Esophagus squamous epithelium (tissue), 4 donors: ENCODE measurements around the gene PEX1.
"Not testable (repeated sequence)": the region's sequence is repeated elsewhere in the genome, so short reads cannot be mapped to it uniquely, and the experiment has no call there.

Experiments
- POLR2A ChIP-seq, 4 donors: fragments of 450-650 bp; IDR thresholded peaks; one replicate each; pipeline ENCODE4 v1.6.1; 2017; ENCODE audit warnings: antibody characterized with exemption in 4 of 4, mild to moderate bottlenecking in 4 of 4, moderate library complexity in 3 of 4
- TF ChIP-seq, protein P1 (sequence below), 6 experiments: fragments of 450-650 bp in 4 of 6; fragments of 200-600 bp in 2 of 6; sonication (generic) in 2 of 6; IDR thresholded peaks; one replicate each; pipeline ENCODE4 v1.5.1; 2016 to 2019; ENCODE audit warnings: antibody characterized with exemption in 6 of 6, mild to moderate bottlenecking in 4 of 6, moderate library complexity in 4 of 6

DNA sequence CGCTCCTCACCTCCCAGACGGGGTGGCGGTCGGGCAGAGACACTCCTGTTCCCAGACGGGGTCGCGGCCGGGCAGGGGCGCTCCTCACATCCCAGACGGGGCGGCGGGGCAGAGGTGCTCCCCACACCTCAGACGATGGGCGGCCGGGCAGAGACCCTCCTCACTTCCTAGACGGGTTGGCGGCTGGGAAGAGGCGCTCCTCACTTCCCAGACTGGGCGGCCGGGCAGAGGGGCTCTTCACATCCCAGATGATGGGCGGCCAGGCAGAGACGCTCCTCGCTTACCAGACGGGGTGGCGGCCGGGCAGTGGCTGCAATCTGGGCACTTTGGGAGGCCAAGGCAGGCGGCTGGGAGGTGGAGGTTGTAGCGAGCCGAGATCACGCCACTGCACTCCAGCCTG lies 16.8 kb upstream of the PEX1 start:
- TF ChIP-seq POLR2A (IDR thresholded peaks at IDR 0.05), result not testable (repeated sequence)
- TF ChIP-seq, protein P1, sequence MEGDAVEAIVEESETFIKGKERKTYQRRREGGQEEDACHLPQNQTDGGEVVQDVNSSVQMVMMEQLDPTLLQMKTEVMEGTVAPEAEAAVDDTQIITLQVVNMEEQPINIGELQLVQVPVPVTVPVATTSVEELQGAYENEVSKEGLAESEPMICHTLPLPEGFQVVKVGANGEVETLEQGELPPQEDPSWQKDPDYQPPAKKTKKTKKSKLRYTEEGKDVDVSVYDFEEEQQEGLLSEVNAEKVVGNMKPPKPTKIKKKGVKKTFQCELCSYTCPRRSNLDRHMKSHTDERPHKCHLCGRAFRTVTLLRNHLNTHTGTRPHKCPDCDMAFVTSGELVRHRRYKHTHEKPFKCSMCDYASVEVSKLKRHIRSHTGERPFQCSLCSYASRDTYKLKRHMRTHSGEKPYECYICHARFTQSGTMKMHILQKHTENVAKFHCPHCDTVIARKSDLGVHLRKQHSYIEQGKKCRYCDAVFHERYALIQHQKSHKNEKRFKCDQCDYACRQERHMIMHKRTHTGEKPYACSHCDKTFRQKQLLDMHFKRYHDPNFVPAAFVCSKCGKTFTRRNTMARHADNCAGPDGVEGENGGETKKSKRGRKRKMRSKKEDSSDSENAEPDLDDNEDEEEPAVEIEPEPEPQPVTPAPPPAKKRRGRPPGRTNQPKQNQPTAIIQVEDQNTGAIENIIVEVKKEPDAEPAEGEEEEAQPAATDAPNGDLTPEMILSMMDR (IDR thresholded peaks at IDR 0.05), result not testable (repeated sequence)
